Measurements from ENCODE around the gene ZNF385D. TPM values are rescaled to one million over a fixed set of nuclear protein-coding genes. Genes with fewer than 3 reads are reported as not detected.

The ZNF385D gene
- not detected in 5 replicates for total RNA-seq (2022; extraction: Qiagen RNA extraction; ENCODE audit: low read depth)

GRCh38 chr3:21750831-21751391 lies at the start of gene ZNF385D:
ZNF385D (minus strand) TSS chr3:21751210; CDS start chr3:21750916, 294 bp downstream.

Data from A549 treated with GW870086 at 1 μM for 4 hours (cell line).